H1 (cell line): ENCODE data around the gene KCNK7.

Experiments used
- ATF2 ChIP-seq: IDR thresholded peaks from 2 replicates; pipeline ENCODE4 v1.6.1; 2012; ENCODE audit warnings: low read length, inconsistent platforms
- CEBPB ChIP-seq: IDR thresholded peaks from 2 replicates; pipeline ENCODE4 v1.6.1; 2012; ENCODE audit warnings: low read depth, low read length
- CTCF ChIP-seq, 3 experiments: IDR thresholded peaks; 1 replicate in 2 of 3; 2 replicates in 1 of 3; pipeline versions ENCODE4 v1.5.1 to v1.6.1; 2011; ENCODE audit warnings: low read length in 3 of 3, mild to moderate bottlenecking in 3 of 3, inconsistent platforms in 2 of 3, low read depth in 1 of 3, moderate library complexity in 1 of 3; ENCODE audit not compliant: insufficient read depth in 1 of 3; ENCODE audit errors: control extremely low read depth in 1 of 3
- EZH2 ChIP-seq: fragments of 200-600 bp; sonication (generic); IDR thresholded peaks from 2 replicates; pipeline ENCODE4 v1.7.1; 2012; ENCODE audit warnings: low read depth, mild to moderate bottlenecking, moderate library complexity, low read length, inconsistent platforms; ENCODE audit not compliant: severe bottlenecking
- KDM1A ChIP-seq: fragments of 200-600, 300-600 bp; sonication (generic); IDR thresholded peaks from 2 replicates; pipeline ENCODE4 v1.7.1; 2016; ENCODE audit warnings: mild to moderate bottlenecking, low read length, borderline replicate concordance
- NRF1 ChIP-seq: IDR thresholded peaks from 2 replicates; pipeline ENCODE4 v1.6.1; 2011; ENCODE audit warnings: mild to moderate bottlenecking, low read depth, low read length, improper control_type of control experiment
- POLR2A ChIP-seq, 2 experiments: IDR thresholded peaks; 1 replicate in 1 of 2; 2 replicates in 1 of 2; pipeline ENCODE4 v1.6.1; 2011; ENCODE audit warnings: low read depth in 2 of 2, low read length in 2 of 2, mild to moderate bottlenecking in 2 of 2; ENCODE audit errors: control extremely low read depth in 1 of 2
- POLR2AphosphoS5 ChIP-seq: IDR thresholded peaks from 2 replicates; pipeline ENCODE4 v1.6.1; 2011; ENCODE audit warnings: low read depth, low read length
- RAD21 ChIP-seq, 2 experiments: IDR thresholded peaks in 1 of 2; conservative IDR thresholded peaks in 1 of 2; 2 replicates each; pipeline ENCODE4 v1.6.1; 2011; ENCODE audit warnings: low read depth in 2 of 2, low read length in 2 of 2, improper control_type of control experiment in 1 of 2, inconsistent platforms in 1 of 2, mild to moderate bottlenecking in 1 of 2, moderate library complexity in 1 of 2
- RNF2 ChIP-seq: fragments of 200-900, 300-1000 bp; sonication (generic); IDR thresholded peaks from 2 replicates; pipeline ENCODE4 v1.7.1; 2016; ENCODE audit warnings: borderline replicate concordance, low read depth, mild to moderate bottlenecking, antibody characterized with exemption, low read length; ENCODE audit not compliant: poor library complexity, severe bottlenecking; ENCODE audit errors: missing control alignments
- TAF1 ChIP-seq: IDR thresholded peaks from 2 replicates; pipeline ENCODE4 v1.6.1; 2011; ENCODE audit warnings: mild to moderate bottlenecking, low read depth, low read length
- TAF7 ChIP-seq: optimal IDR thresholded peaks from 2 replicates; pipeline ENCODE3; 2011; ENCODE audit warnings: low read depth, mild to moderate bottlenecking, inconsistent platforms, low read length, moderate library complexity, borderline replicate concordance
- TEAD4 ChIP-seq: IDR thresholded peaks from 2 replicates; pipeline ENCODE4 v1.6.1; 2012; ENCODE audit warnings: low read depth, low read length, inconsistent platforms, mixed read lengths

GRCh38 chr11:65623177-65623576 is 27.6 kb upstream of the KCNK7 start:
- no peak for TF ChIP-seq NRF1
- TF ChIP-seq CTCF (IDR thresholded peaks at IDR 0.05; ENCODE audit: control extremely low read depth in 1 of 3, insufficient read depth in 1 of 3, low read depth in 1 of 3, low read length in 3 of 3): no peak
- TF ChIP-seq TAF1: no peak
- TF ChIP-seq ATF2: no peak
- no peak for TF ChIP-seq POLR2A (IDR thresholded peaks at IDR 0.05; ENCODE audit: control extremely low read depth in 1 of 2, low read depth in 2 of 2, low read length in 2 of 2)
- no peak for TF ChIP-seq EZH2
- no peak for TF ChIP-seq RAD21 (IDR thresholded peaks at IDR 0.05 in 1 of 2, conservative IDR thresholded peaks at IDR 0.05 in 1 of 2; ENCODE audit: low read depth in 2 of 2, low read length in 2 of 2)
- TF ChIP-seq KDM1A: no peak
- TF ChIP-seq POLR2AphosphoS5: no peak
- TF ChIP-seq TEAD4: no peak
- TF ChIP-seq RNF2: no peak
- TF ChIP-seq TAF7: no peak
- TF ChIP-seq CEBPB: no peak
